HepG2 (cell line): ENCODE measurements around the gene CDH13. TPM values are rescaled to one million over a fixed set of nuclear protein-coding genes. Genes with fewer than 3 reads are reported as not detected.

Experiments
- ATAC-seq: fragments of 200-7000 bp; cut with Tn5 transposase; 3 replicates; pipeline ENCODE4 v1.9.1; 2020; ENCODE audit warnings: mild to moderate bottlenecking, moderate library complexity
- BruUV-seq: library from RNA; stranded (reverse); fragments of 400-500 nt; replicated peaks from 2 replicates; lab custom pipeline; 2021; lab: Mats Ljungman, UMichigan
- CTCF ChIA-PET: fragments of 300-600 bp; formaldehyde crosslinking; extraction: SDS; loops from one replicate; lab custom pipeline; 2021; ENCODE audit warnings: low total read pairs, inconsistent platforms, low intra/inter-chr PET ratio; lab: Yijun Ruan, JAX
- POLR2A ChIA-PET: fragments of 350-600 bp; sonication (Branson Sonifier 250); formaldehyde crosslinking; loops from one replicate; lab custom pipeline; 2020; ENCODE audit warnings: antibody characterized with exemption, inconsistent platforms; lab: Yijun Ruan, JAX
- DNase-seq: peaks from one replicate; pipeline ENCODE4 v3.0.0-alpha.2; 2015; ENCODE audit warnings: low spot score
- FAIRE-seq: peaks from 3 replicates; lab custom pipeline; 2011; peaks lifted over from hg19 to GRCh38; lab: Jason Lieb, UNC
- H2AFZ ChIP-seq: one replicate; pipeline ENCODE4 v1.6.1; 2011; ENCODE audit warnings: low read length, inconsistent platforms
- H3K27ac ChIP-seq: fragments of 300-600 bp; 3 replicates; pipeline ENCODE4 v1.8.0; 2011; ENCODE audit warnings: mixed run types, mild to moderate bottlenecking, mixed read lengths, low read length, inconsistent platforms; ENCODE audit not compliant: insufficient read depth; ENCODE audit errors: extremely low read length
- H3K27me3 ChIP-seq, 2 experiments: fragments of 200-600 bp in 1 of 2; 2 replicates in 1 of 2; 3 replicates in 1 of 2; pipeline versions ENCODE4 v1.6.0 to v1.8.0; 2011; ENCODE audit warnings: low read length in 2 of 2, mild to moderate bottlenecking in 2 of 2, moderate library complexity in 2 of 2, inconsistent platforms in 1 of 2; ENCODE audit not compliant: insufficient read depth in 2 of 2, control insufficient read depth in 1 of 2
- H3K36me3 ChIP-seq, 2 experiments: fragments of 200-600 bp in 1 of 2; replicated peaks in 1 of 2; 2 replicates in 1 of 2; 3 replicates in 1 of 2; pipeline versions ENCODE4 v1.5.1 to v1.8.0; 2011; ENCODE audit warnings: low read length in 2 of 2, inconsistent platforms in 1 of 2; ENCODE audit not compliant: insufficient read depth in 2 of 2, control insufficient read depth in 1 of 2
- H3K4me1 ChIP-seq: 2 replicates; pipeline ENCODE4 v1.5.1; 2012; ENCODE audit warnings: low read length, inconsistent platforms; ENCODE audit not compliant: insufficient read depth
- H3K4me2 ChIP-seq: 2 replicates; pipeline ENCODE4 v1.6.0; 2011; ENCODE audit warnings: low read depth, low read length, inconsistent platforms
- H3K4me3 ChIP-seq, 3 experiments: fragments of 200-600 bp in 1 of 3; sonication (generic), shearing (Covaris generic) in 1 of 3; replicated peaks in 1 of 3; 2 replicates each; pipeline ENCODE4 v1.5.1; 2011 to 2016; ENCODE audit warnings: low read length in 3 of 3, inconsistent platforms in 2 of 3, low read depth in 2 of 3, mild to moderate bottlenecking in 2 of 3, control low read depth in 1 of 3, mixed read lengths in 1 of 3; ENCODE audit not compliant: insufficient read depth in 1 of 3
- H3K79me2 ChIP-seq: one replicate; pipeline ENCODE4 v1.6.1; 2011; ENCODE audit warnings: low read length, inconsistent platforms; ENCODE audit not compliant: insufficient read depth
- H3K9ac ChIP-seq: 2 replicates; pipeline ENCODE4 v1.6.0; 2011; ENCODE audit warnings: mild to moderate bottlenecking, low read depth, low read length, inconsistent platforms; ENCODE audit not compliant: insufficient read depth
- H3K9me3 ChIP-seq: 2 replicates; pipeline ENCODE4 v1.5.1; 2012; ENCODE audit warnings: mild to moderate bottlenecking, low read length
- H4K20me1 ChIP-seq: 2 replicates; pipeline ENCODE4 v1.6.0; 2011; ENCODE audit warnings: inconsistent platforms, mild to moderate bottlenecking, low read length, moderate library complexity; ENCODE audit not compliant: insufficient read depth
- FOXK1 ChIP-seq: sonication (generic); formaldehyde crosslinking; IDR thresholded peaks from 2 replicates; pipeline ENCODE4 v1.4.0; 2020; ENCODE audit warnings: low read depth, missing genetic modification reagents, borderline replicate concordance
- PLSCR1 ChIP-seq: sonication (generic); formaldehyde crosslinking; IDR thresholded peaks from 2 replicates; pipeline ENCODE4 v1.5.0; 2020; ENCODE audit warnings: missing genetic modification reagents, mild to moderate bottlenecking, borderline replicate concordance
- SMC3 ChIP-seq: IDR thresholded peaks from 2 replicates; pipeline ENCODE4 v1.6.1; 2011; ENCODE audit warnings: low read length, improper control_type of control experiment
- ZNF549 ChIP-seq: sonication (generic); formaldehyde crosslinking; IDR thresholded peaks from 2 replicates; pipeline ENCODE4 v1.5.0; 2020; ENCODE audit warnings: missing genetic modification reagents
- ZNF558 ChIP-seq: sonication (generic); formaldehyde crosslinking; IDR thresholded peaks from 2 replicates; pipeline ENCODE4 v1.9.0; 2022; ENCODE audit warnings: mild to moderate bottlenecking, missing genetic modification reagents, borderline replicate concordance
- WGBS: methylation state at CpG from one replicate; pipeline ENCODE4 v1.1.6; 2017; ENCODE audit warnings: low lambda C conversion rate; 5-methylcytosine and 5-hydroxymethylcytosine counted together
- in situ Hi-C: cut with HindIII; loops from 2 replicates; pipeline ENCODE4 v1.10.0; 2017; ENCODE audit warnings: low pct_unique_long_range_greater_than_20kb; ENCODE audit not compliant: extremely low pct_ligation_motif_present
- intact Hi-C: fragments of 100-400 bp; cut with micrococcal nuclease; formaldehyde crosslinking; loops from one replicate; pipeline ENCODE4 v1.10.0; 2022; ENCODE audit not compliant: unreplicated experiment
- polyA plus RNA-seq, 8 experiments: library from polyadenylated mRNA; depleted of rRNA in 3 of 8; stranded (reverse) in 7 of 8; unstranded in 1 of 8; fragments of >200 nt; fragmentation: Illumina TruSeq in 4 of 8; extraction: Trizol in 4 of 8; gene quantifications; 2 replicates each; pipeline versions ENCODE4 v1.2.1 to v1.2.3, GENCODE V29; 2011 to 2016; ENCODE audit warnings: low read depth in 4 of 8, missing spikeins in 1 of 8, mixed read lengths in 1 of 8; ENCODE audit not compliant: insufficient read depth in 1 of 8
- total RNA-seq, 5 experiments: library from RNA; depleted of rRNA; stranded (reverse); fragments of >200 nt; fragmentation: Illumina TruSeq; extraction: Trizol; gene quantifications; 2 replicates each; pipeline ENCODE4 v1.2.3, GENCODE V29; 2016; ENCODE audit warnings: low read depth in 1 of 5
- TF ChIP-seq, protein P1 (sequence below): sonication (generic); formaldehyde crosslinking; IDR thresholded peaks from 2 replicates; pipeline ENCODE4 v1.4.0; 2020; ENCODE audit warnings: missing genetic modification reagents, mild to moderate bottlenecking, borderline replicate concordance

Gene CDH13
- total and polyA plus RNA-seq, 2 of the 13 experiments (the other 11 are each of a cell fraction or from before 2014, with no cell fraction given), result not detected

GRCh38 chr16:83714286-83714685 lies 1087.5 kb downstream of the CDH13 start:
- H3K4me3 ChIP-seq, result no peak overlapping the region
- no peak for FAIRE-seq
- no peak overlapping the region for H3K9ac ChIP-seq
- H3K4me1 ChIP-seq, result no peaks in the 10 kb centered on the region
- 46% methylated on average over 4 of the region's 4 CpGs for WGBS
- intact Hi-C loops (no loop called here), in situ Hi-C loops (no loop called here)
- H3K4me2 ChIP-seq, result no peak overlapping the region
- H3K36me3 ChIP-seq, result no peaks in the 10 kb centered on the region
- H3K79me2 ChIP-seq, result no peaks in the 10 kb centered on the region
- TF ChIP-seq ZNF549 (no peak), FOXK1 (CRISPR knock-in tag) (no peak), PLSCR1 (CRISPR knock-in tag) (no peak), ZNF558 (CRISPR knock-in tag) (no peak), SMC3 (no peak)
- TF ChIP-seq, protein P1, sequence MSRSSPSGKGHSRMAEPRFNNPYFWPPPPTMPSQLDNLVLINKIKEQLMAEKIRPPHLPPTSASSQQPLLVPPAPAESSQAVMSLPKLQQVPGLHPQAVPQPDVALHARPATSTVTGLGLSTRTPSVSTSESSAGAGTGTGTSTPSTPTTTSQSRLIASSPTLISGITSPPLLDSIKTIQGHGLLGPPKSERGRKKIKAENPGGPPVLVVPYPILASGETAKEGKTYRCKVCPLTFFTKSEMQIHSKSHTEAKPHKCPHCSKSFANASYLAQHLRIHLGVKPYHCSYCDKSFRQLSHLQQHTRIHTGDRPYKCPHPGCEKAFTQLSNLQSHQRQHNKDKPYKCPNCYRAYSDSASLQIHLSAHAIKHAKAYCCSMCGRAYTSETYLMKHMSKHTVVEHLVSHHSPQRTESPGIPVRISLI (CRISPR knock-in tag), result no peak
- TF ChIP-seq, all 625 proteins: peak for 0
- CTCF ChIA-PET, result no interaction called here
- no peaks in the 10 kb centered on the region for H3K9me3 ChIP-seq
- POLR2A ChIA-PET, result no interaction called here
- H3K27ac ChIP-seq, result no peak overlapping the region
- H3K27me3 ChIP-seq, result peaks cover 0 to 11% of the 10 kb centered on the region in 2 experiments; a peak in 2 of 5 replicates
- no peak for ATAC-seq
- no peak for DNase-seq
- BruUV-seq, result no TSS peak
- no peak overlapping the region for H2AFZ ChIP-seq
- no peaks in the 10 kb centered on the region for H4K20me1 ChIP-seq
